ENCODE measurements around the gene EGLN1.

Gene EGLN1

DNA sequence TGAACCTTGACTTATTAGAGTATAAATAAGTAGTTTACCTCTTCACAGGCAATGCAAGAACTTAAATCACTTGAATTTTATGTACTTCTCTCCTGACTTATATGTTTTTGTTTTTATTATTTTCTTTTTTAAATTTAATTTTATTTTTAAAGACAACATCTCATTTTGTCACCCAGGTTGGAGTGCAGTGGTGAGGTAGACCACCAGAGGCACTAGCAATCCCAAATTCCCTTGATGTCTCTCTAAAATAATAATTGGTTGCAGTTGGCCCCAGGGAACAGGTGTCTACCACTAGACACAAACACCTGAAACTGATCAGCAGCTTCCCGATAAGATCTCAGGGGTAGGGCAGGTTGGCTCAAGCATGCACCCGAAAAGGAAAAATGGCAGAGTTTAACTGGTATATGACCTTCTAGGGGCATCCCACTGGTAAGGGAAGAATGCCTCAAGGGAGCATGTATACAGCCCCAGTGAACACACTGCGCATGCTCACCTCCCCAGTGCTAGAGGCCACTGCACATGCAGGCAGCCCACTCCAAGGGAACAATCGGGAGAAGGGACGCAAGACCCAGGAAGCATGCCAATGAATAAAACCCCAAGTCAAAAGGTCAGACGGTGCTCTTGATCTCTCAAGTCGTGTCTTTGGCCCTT lies 99.1 kb downstream of the EGLN1 start:
- no peak for DNase-seq

DNA sequence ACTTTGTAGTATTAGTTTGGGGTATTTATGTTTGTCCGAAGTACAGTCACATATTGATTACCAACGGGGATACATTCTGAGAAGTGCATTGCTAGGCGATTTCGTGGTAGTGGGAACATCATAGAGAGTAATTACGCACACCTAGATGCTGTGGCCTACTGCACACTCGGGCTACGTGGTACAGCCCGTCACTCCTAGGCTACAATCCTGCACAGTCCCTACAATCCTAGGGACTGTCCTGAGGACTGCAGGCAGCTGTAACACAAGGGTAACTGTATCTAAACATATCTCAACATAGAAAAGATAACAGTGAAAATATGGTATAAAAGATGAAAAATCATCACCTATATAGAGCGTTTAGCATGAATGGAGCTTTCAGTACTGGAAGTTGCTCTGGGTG lies 103.0 kb downstream of the EGLN1 start:
- DNase-seq, result no peak

DNA sequence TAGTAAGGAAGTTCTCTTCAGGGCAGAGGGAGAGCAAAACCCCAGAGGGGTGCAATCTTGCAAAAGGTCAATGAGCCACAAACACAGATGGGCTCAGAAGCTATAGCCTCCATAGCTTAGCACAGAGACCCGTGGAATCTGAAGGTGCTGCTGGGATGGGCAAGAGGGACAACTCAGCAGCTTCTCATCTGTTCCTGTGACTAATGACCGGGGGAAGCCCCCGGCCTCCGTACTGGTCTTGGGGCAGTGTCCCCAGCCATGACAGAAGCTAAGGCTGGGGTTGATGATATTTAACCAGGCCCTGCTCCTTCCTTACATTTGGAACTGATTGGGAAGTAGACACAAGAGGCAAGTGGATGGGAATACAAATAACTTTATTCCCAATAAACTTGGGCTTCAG lies 103.5 kb downstream of the EGLN1 start:
- DNase-seq, result no peak

DNA sequence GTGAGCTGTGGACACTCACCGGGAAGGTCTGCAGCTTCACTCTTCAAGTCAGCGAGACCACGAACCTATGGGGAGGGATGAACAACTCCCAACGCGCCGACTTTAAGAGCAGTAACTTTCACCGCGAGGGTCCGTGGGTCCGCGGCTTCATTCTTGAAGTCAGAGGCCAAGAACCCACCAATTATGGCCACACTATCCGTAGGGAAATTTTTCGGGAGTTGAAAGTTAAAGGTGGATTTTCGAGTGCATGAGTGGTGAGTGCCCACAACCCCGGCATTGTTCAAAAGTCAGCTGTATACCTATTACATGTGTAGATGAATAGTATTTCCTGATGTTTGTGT lies 104.1 kb downstream of the EGLN1 start:
- no peak for DNase-seq

DNA sequence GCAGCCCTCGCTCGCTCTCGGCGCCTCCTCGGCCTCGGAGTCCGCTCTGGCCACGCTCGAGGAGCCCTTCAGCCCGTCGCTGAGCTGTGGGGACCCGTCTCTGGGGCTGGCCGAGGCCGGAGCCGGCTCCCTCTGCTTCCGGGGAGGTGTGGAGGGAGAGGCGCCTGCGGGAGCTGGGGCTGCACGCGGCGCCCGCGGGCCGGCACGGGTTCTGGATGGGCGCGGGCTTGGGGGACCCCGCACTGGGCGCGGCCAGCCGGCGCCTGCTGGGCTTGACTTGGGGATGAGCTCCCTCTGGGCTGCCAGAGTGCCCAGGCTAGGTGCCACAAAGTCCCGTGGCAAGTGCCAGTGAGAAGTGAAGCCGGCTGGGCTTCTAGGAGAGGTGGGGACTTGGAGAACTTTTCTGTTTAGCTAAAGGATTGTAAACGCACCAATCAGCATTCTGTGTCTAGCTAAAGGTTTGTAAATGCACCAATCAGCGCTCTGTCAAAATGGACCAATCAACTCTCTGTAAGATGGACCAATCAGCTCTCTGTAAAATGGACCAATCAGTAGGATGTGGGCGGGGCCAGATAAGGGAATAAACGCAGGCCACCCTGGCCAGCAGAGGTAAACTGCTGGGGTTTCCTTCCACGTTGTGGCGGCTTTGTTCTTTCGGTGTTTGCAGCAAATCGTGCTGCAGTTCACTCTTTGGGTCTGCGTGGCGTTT lies 104.6 kb downstream of the EGLN1 start:
- DNase-seq, result no peak

DNA sequence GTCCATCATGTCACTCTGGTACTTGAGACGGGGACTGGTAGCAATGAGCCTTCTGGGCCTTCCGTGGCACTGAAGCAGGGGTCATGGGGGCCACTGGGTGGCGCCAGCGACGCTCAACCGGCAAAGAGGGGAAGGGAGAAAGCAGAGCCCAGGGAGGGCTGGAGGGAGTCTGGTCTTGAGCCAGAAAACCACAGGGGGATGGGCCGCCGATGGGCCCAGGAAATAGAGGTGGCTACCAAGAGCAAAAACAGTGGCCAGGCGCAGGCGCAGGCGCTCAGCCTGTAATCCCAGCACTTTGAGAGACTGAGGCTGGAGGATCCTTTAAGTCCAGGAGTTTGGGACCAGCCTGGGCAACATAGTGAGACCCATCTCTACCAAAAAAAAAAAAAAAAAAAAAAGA lies 106.2 kb downstream of the EGLN1 start:
- DNase-seq, result peak in 1 of 2 experiments; percentile 30

Data from NCI-H526 (cell line).